Natural killer cell (primary cell): ENCODE results near the gene SH2D3A. TPM values are rescaled to one million over a fixed set of nuclear protein-coding genes. Genes with fewer than 3 reads are reported as not detected.

Source experiments
- ATAC-seq, 3 donors: fragments of 150-1000 bp in 2 of 3; fragments of 200-7000 bp in 1 of 3; cut with Tn5 transposase; 1 replicate in 1 of 3; 2 replicates in 2 of 3; pipeline ENCODE4 v1.10.0; 2021; ENCODE audit warnings: mild to moderate bottlenecking in 2 of 3, moderate library complexity in 2 of 3
- DNase-seq, 2 donors: peaks; one replicate each; pipeline versions ENCODE4 v3.0.0 to v3.0.0-alpha.2; 2013 to 2021; ENCODE audit warnings: mixed read lengths in 1 of 2
- H3K27ac ChIP-seq: one replicate; pipeline ENCODE4 v1.5.1; 2013; ENCODE audit warnings: mild to moderate bottlenecking, low read length
- H3K27me3 ChIP-seq: one replicate; pipeline ENCODE4 v1.6.1; 2013; ENCODE audit warnings: low read length; ENCODE audit not compliant: control insufficient read depth, insufficient read depth
- H3K36me3 ChIP-seq: one replicate; pipeline ENCODE4 v1.6.1; 2013; ENCODE audit warnings: low read length; ENCODE audit not compliant: control insufficient read depth, insufficient read depth
- H3K4me1 ChIP-seq: one replicate; pipeline ENCODE4 v1.6.1; 2013; ENCODE audit warnings: low read length; ENCODE audit not compliant: control insufficient read depth, insufficient read depth
- H3K4me3 ChIP-seq: one replicate; pipeline ENCODE4 v1.5.1; 2013; ENCODE audit warnings: low read length
- H3K9me3 ChIP-seq: one replicate; pipeline ENCODE4 v1.6.1; 2013; ENCODE audit warnings: low read length; ENCODE audit not compliant: control insufficient read depth, insufficient read depth
- H3K27ac Mint-ChIP-seq, 2 donors: one replicate each; pipeline ENCODE4 v1.8.0; 2022; ENCODE audit warnings: mild to moderate bottlenecking in 2 of 2, mixed read lengths in 2 of 2, moderate library complexity in 1 of 2
- H3K27me3 Mint-ChIP-seq, 2 donors: one replicate each; pipeline ENCODE4 v1.8.0; 2022; ENCODE audit warnings: low read depth in 2 of 2, mixed read lengths in 2 of 2
- H3K36me3 Mint-ChIP-seq: one replicate; pipeline ENCODE4 v1.8.0; 2022; ENCODE audit warnings: mixed read lengths
- H3K4me1 Mint-ChIP-seq, 2 donors: one replicate each; pipeline ENCODE4 v1.8.0; 2022; ENCODE audit warnings: mixed read lengths in 2 of 2
- H3K4me3 Mint-ChIP-seq: one replicate; pipeline ENCODE4 v1.8.0; 2022; ENCODE audit warnings: mild to moderate bottlenecking, moderate library complexity, mixed read lengths
- H3K9me3 Mint-ChIP-seq, 2 donors: one replicate each; pipeline ENCODE4 v1.8.0; 2022; ENCODE audit warnings: mixed read lengths in 2 of 2
- CTCF ChIP-seq: fragments of 200-600 bp; IDR thresholded peaks from one replicate; pipeline ENCODE4 v1.8.0; 2022; ENCODE audit warnings: antibody characterized with exemption
- WGBS: methylation state at CpG from one replicate; pipeline ENCODE4 v1.1.7; 2013; ENCODE audit warnings: missing lambda C conversion rate; ENCODE audit not compliant: insufficient coverage; 5-methylcytosine and 5-hydroxymethylcytosine counted together
- intact Hi-C: fragments of 100-400 bp; cut with micrococcal nuclease; formaldehyde crosslinking; loops from one replicate; pipeline ENCODE4 v1.14.2; 2022
- total RNA-seq, 4 donors: library from RNA; stranded (reverse); fragments of 120-200 nt in 1 of 4; gene quantifications; one replicate each; pipeline versions ENCODE4 v1.2.3 to v1.2.4, GENCODE V29; 2013 to 2022

SH2D3A gene
- total RNA-seq = 10 to 100 TPM; 14.6 to 20.1 (median 15.3) TPM
- total RNA-seq (2013) = 23.5 TPM

GRCh38 chr19:6767357-6768235, at the start of gene SH2D3A:
Gene SH2D3A, minus strand, starts transcription at chr19:6767435. Its CDS starts 3,687 bp downstream, at chr19:6763748.
- intact Hi-C loops = loop anchor here (1.0 kb wide), 4 partner anchors 14 to 95 kb away; no protein-coding TSS in a partner anchor
- WGBS = 1% methylated on average over 47 of the region's 47 CpGs
- Histone ChIP-seq H3K4me3 (peak within 1 kb of the TSS; percentile 65), H3K27ac (peak within 1 kb of the TSS; percentile 96), H3K4me1 (peaks cover 43% of the 10 kb centered on the region), H3K36me3 (no peaks in the 10 kb centered on the region), H3K27me3 (no peaks in the 10 kb centered on the region), H3K9me3 (no peaks in the 10 kb centered on the region)
- ATAC-seq (peak; percentile 60 to 80 (median 63)), DNase-seq (peak; percentile 79 to 97)
- TF ChIP-seq CTCF = no peak
- Mint-ChIP-seq H3K9me3 (peaks cover 0 to 3% of the 10 kb centered on the region in 2 donors), H3K4me3 (peak within 1 kb of the TSS; percentile 90), H3K4me1 (peaks cover 34 to 44% of the 10 kb centered on the region in 2 donors), H3K27me3 (no peaks in the 10 kb centered on the region), H3K27ac (peak within 1 kb of the TSS; percentile 85 to 96), H3K36me3 (no peaks in the 10 kb centered on the region)

- intact Hi-C loops = no loop called here
- H3K27ac Mint-ChIP-seq = peak overlapping the region; percentile 17 to 82
- no peaks in the 10 kb centered on the region for H3K27me3 Mint-ChIP-seq
- no peak for TF ChIP-seq CTCF
- WGBS = 92% methylated on average over 3 of the region's 4 CpGs
- Histone ChIP-seq H3K4me1 (peaks cover 37% of the 10 kb centered on the region), H3K27me3 (no peaks in the 10 kb centered on the region), H3K27ac (peak overlapping the region; percentile 9), H3K36me3 (peaks cover 7% of the 10 kb centered on the region), H3K9me3 (no peaks in the 10 kb centered on the region), H3K4me3 (no peak overlapping the region)
- no peak overlapping the region for H3K4me3 Mint-ChIP-seq
- no peaks in the 10 kb centered on the region for H3K36me3 Mint-ChIP-seq
- peaks cover 52 to 71% of the 10 kb centered on the region in 2 donors for H3K4me1 Mint-ChIP-seq
- DNase-seq (no peak), ATAC-seq (peak in 1 of 3 donors; percentile 38)
- H3K9me3 Mint-ChIP-seq = no peaks in the 10 kb centered on the region
Observed at GRCh38 chr19:6813659-6814058, 46.4 kb upstream of the SH2D3A start.

GRCh38 chr19:6812612-6813011, 45.4 kb upstream of the SH2D3A start:
- H3K36me3 ChIP-seq = peaks cover 9% of the 10 kb centered on the region
- no peak for ATAC-seq
- TF ChIP-seq CTCF = no peak
- intact Hi-C loops = no loop called here
- H3K27ac Mint-ChIP-seq = peak overlapping the region; percentile 2 to 82
- no peak overlapping the region for H3K27ac ChIP-seq
- no peaks in the 10 kb centered on the region for H3K27me3 Mint-ChIP-seq
- H3K9me3 Mint-ChIP-seq = no peaks in the 10 kb centered on the region
- H3K27me3 ChIP-seq = no peaks in the 10 kb centered on the region
- no peak overlapping the region for H3K4me3 Mint-ChIP-seq
- WGBS = 92% methylated on average over 1 of the region's 2 CpGs
- peaks cover 37% of the 10 kb centered on the region for H3K4me1 ChIP-seq
- H3K4me1 Mint-ChIP-seq = peaks cover 53 to 70% of the 10 kb centered on the region in 2 donors
- H3K9me3 ChIP-seq = no peaks in the 10 kb centered on the region
- no peak for DNase-seq
- no peak overlapping the region for H3K4me3 ChIP-seq
- no peaks in the 10 kb centered on the region for H3K36me3 Mint-ChIP-seq
